PFSK-1 (cell line): ENCODE results near the gene RGS16.

Experiments
- FOXP2 ChIP-seq: optimal IDR thresholded peaks from 2 replicates; pipeline ENCODE3; 2011; ENCODE audit warnings: borderline replicate concordance, control low read depth, inconsistent platforms; ENCODE audit not compliant: insufficient read depth; ENCODE audit errors: extremely low read length, extremely low read depth
- POLR2AphosphoS5 ChIP-seq: IDR thresholded peaks from 2 replicates; pipeline ENCODE4 v1.6.1; 2012; ENCODE audit warnings: low read depth, mild to moderate bottlenecking, control low read depth, low read length, moderate library complexity
- REST ChIP-seq, 2 experiments: IDR thresholded peaks; 2 replicates each; pipeline versions ENCODE4 v1.6.1 to v1.8.0; 2011 to 2012; ENCODE audit warnings: low read depth in 2 of 2, low read length in 2 of 2, control low read depth in 1 of 2, inconsistent platforms in 1 of 2, mild to moderate bottlenecking in 1 of 2, moderate library complexity in 1 of 2; ENCODE audit not compliant: insufficient read depth in 1 of 2
- SIN3A ChIP-seq: IDR thresholded peaks from 2 replicates; pipeline ENCODE4 v1.6.1; 2012; ENCODE audit warnings: mild to moderate bottlenecking, low read length, moderate library complexity, borderline replicate concordance; ENCODE audit not compliant: insufficient read depth
- TAF1 ChIP-seq: IDR thresholded peaks from 2 replicates; pipeline ENCODE4 v1.6.1; 2012; ENCODE audit warnings: low read length, control low read depth, borderline replicate concordance; ENCODE audit not compliant: insufficient read depth

The RGS16 gene

GRCh38 chr1:182625024-182625423 lies 20.8 kb upstream of the RGS16 start:
- TF ChIP-seq SIN3A (no peak), TAF1 (no peak), FOXP2 (no peak), REST (IDR thresholded peaks at IDR 0.05; ENCODE audit: insufficient read depth in 1 of 2, low read depth in 2 of 2, low read length in 2 of 2) (no peak), POLR2AphosphoS5 (no peak)

GRCh38 chr1:182624577-182624976 lies 20.4 kb upstream of the RGS16 start:
- TF ChIP-seq SIN3A (no peak), POLR2AphosphoS5 (no peak), FOXP2 (no peak), TAF1 (no peak), REST (IDR thresholded peaks at IDR 0.05; ENCODE audit: insufficient read depth in 1 of 2, low read depth in 2 of 2, low read length in 2 of 2) (no peak)

DNA sequence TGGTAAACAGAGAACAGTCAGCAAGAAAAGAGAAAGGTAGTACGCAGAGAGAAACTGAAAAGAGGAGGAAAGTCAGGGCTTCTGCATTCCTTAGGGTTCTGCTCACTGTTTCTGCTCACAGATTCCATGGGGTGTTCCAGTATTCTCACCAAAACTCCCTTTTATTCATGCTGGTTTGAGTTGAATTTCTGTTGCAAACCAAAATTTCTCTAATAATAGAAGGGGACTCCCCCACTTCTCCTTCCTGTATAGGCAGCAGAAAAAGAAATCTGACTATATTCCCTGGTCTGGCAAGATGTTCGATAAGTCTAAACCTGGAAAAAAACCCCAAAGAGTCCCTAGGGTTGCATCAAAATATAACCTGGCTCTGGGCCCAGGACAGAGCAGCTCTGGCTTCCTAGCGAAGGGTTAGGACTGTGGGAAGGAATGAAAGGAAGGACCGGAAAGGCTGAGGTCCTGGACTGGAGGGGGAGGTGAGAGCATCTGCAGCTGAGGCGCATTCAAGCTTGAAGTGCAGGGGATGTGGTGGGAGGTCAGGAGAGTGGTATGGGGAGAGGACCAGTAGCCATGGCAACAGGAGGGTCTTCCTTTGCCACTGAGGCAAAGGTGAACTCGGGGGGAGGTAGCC lies 18.8 kb upstream of the RGS16 start:
- TF ChIP-seq POLR2AphosphoS5 (no peak), REST (IDR thresholded peaks at IDR 0.05; ENCODE audit: insufficient read depth in 1 of 2, low read depth in 2 of 2, low read length in 2 of 2) (no peak; a peak in 1 of 4 replicates), FOXP2 (no peak), SIN3A (no peak), TAF1 (no peak)

DNA sequence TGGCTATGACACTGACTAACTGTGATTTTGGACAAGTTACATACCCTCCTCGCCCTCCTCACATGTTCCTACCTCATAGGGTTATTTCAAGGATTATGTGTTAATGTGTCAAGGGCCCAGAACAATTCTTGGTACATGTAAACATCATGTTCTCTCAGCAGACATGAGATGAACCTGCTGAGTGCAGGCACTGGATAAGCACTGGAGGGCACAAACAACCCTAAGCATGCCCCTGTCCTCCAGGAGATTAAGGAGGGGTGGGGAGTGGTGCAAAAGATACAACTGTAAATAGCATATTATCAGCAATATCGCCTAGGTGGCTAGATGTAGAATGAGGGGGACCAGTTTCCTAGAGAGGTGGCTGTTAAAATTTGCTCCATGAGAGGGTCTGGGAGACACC lies 17.7 kb upstream of the RGS16 start:
- no peak for TF ChIP-seq TAF1
- TF ChIP-seq FOXP2 = no peak
- no peak for TF ChIP-seq SIN3A
- TF ChIP-seq REST (IDR thresholded peaks at IDR 0.05; ENCODE audit: insufficient read depth in 1 of 2, low read depth in 2 of 2, low read length in 2 of 2) = no peak
- TF ChIP-seq POLR2AphosphoS5 = no peak
